Neuronal stem cell (in vitro differentiated cells): ENCODE data around the gene RUNX2.

Experiments used
- DNase-seq: peaks from one replicate; pipeline ENCODE4 v3.0.0-alpha.2; 2013; ENCODE audit warnings: low spot score
- H2AFZ ChIP-seq: one replicate; pipeline ENCODE4 v1.6.1; 2013; ENCODE audit warnings: mild to moderate bottlenecking, low read length, inconsistent platforms
- H2AK5ac ChIP-seq: 2 replicates; pipeline ENCODE4 v1.6.1; 2013; ENCODE audit warnings: low read depth, mild to moderate bottlenecking, inconsistent platforms, low read length, moderate library complexity, mixed read lengths
- H2BK120ac ChIP-seq: 2 replicates; pipeline ENCODE4 v1.6.1; 2013; ENCODE audit warnings: low read depth, mild to moderate bottlenecking, inconsistent platforms, low read length, moderate library complexity, mixed read lengths
- H2BK12ac ChIP-seq: one replicate; pipeline ENCODE4 v1.6.1; 2013; ENCODE audit warnings: low read length, inconsistent platforms
- H2BK15ac ChIP-seq: 2 replicates; pipeline ENCODE4 v1.6.1; 2013; ENCODE audit warnings: mild to moderate bottlenecking, low read length, inconsistent platforms, mixed read lengths
- H2BK5ac ChIP-seq: one replicate; pipeline ENCODE4 v1.6.1; 2013; ENCODE audit warnings: inconsistent platforms, mild to moderate bottlenecking, low read length, moderate library complexity
- H3K14ac ChIP-seq: one replicate; pipeline ENCODE4 v1.6.1; 2013; ENCODE audit warnings: low read length, inconsistent platforms
- H3K18ac ChIP-seq: 2 replicates; pipeline ENCODE4 v1.6.1; 2013; ENCODE audit warnings: low read length, inconsistent platforms
- H3K23ac ChIP-seq: 2 replicates; pipeline ENCODE4 v1.6.1; 2013; ENCODE audit warnings: low read depth, mild to moderate bottlenecking, mixed read lengths, low read length, inconsistent platforms; ENCODE audit not compliant: poor library complexity
- H3K27ac ChIP-seq: replicated peaks from 3 replicates; pipeline ENCODE4 v1.5.1; 2013; ENCODE audit warnings: low read length, inconsistent platforms
- H3K27me3 ChIP-seq, 3 experiments: 2 replicates each; pipeline ENCODE4 v1.6.1; 2013; ENCODE audit warnings: low read length in 3 of 3, mild to moderate bottlenecking in 2 of 3, inconsistent platforms in 1 of 3, low read depth in 1 of 3, mixed read lengths in 1 of 3, moderate library complexity in 1 of 3; ENCODE audit not compliant: control insufficient read depth in 3 of 3, insufficient read depth in 3 of 3
- H3K36me3 ChIP-seq, 2 donors: replicated peaks in 1 of 2; 2 replicates each; pipeline ENCODE4 v1.6.1; 2013; ENCODE audit warnings: low read length in 2 of 2; ENCODE audit not compliant: control insufficient read depth in 2 of 2, insufficient read depth in 2 of 2
- H3K4ac ChIP-seq: 2 replicates; pipeline ENCODE4 v1.6.1; 2013; ENCODE audit warnings: inconsistent platforms, mild to moderate bottlenecking, low read length, moderate library complexity
- H3K4me1 ChIP-seq, 2 donors: 1 replicate in 1 of 2; 2 replicates in 1 of 2; pipeline ENCODE4 v1.6.1; 2013; ENCODE audit warnings: low read length in 2 of 2, low read depth in 1 of 2; ENCODE audit not compliant: control insufficient read depth in 2 of 2, insufficient read depth in 1 of 2
- H3K4me2 ChIP-seq: one replicate; pipeline ENCODE4 v1.6.1; 2013; ENCODE audit warnings: mild to moderate bottlenecking, low read length, inconsistent platforms; ENCODE audit not compliant: insufficient read depth, poor library complexity, severe bottlenecking
- H3K4me3 ChIP-seq, 2 donors: 2 replicates each; pipeline ENCODE4 v1.5.1; 2013; ENCODE audit warnings: low read length in 2 of 2, mild to moderate bottlenecking in 2 of 2, inconsistent platforms in 1 of 2, moderate library complexity in 1 of 2
- H3K79me1 ChIP-seq: one replicate; pipeline ENCODE4 v1.6.1; 2013; ENCODE audit warnings: low read depth, mild to moderate bottlenecking, inconsistent platforms, low read length, moderate library complexity
- H3K9ac ChIP-seq: one replicate; pipeline ENCODE4 v1.6.1; 2013; ENCODE audit warnings: mild to moderate bottlenecking, low read depth, low read length, inconsistent platforms; ENCODE audit not compliant: poor library complexity
- H3K9me3 ChIP-seq, 2 donors: replicated peaks in 1 of 2; 2 replicates each; pipeline versions ENCODE3 to v1.6.1; 2013; ENCODE audit warnings: low read length in 2 of 2, mild to moderate bottlenecking in 2 of 2, inconsistent platforms in 1 of 2, low read depth in 1 of 2, mixed read lengths in 1 of 2, moderate library complexity in 1 of 2; ENCODE audit not compliant: control insufficient read depth in 2 of 2, insufficient read depth in 1 of 2
- H4K8ac ChIP-seq: one replicate; pipeline ENCODE4 v1.6.1; 2013; ENCODE audit warnings: low read depth, mild to moderate bottlenecking, inconsistent platforms, low read length, moderate library complexity
- H4K91ac ChIP-seq: one replicate; pipeline ENCODE4 v1.6.1; 2013; ENCODE audit warnings: low read length, low read depth, mild to moderate bottlenecking, inconsistent platforms; ENCODE audit not compliant: poor library complexity
- WGBS, 2 donors: extraction: QIAGEN DNeasy Blood & Tissue Kit; methylation state at CpG; one replicate each; pipeline ENCODE4 v1.1.7; 2013; ENCODE audit warnings: missing lambda C conversion rate in 2 of 2, mixed read lengths in 1 of 2; ENCODE audit not compliant: insufficient read length in 2 of 2, insufficient replicate concordance in 1 of 2; ENCODE audit errors: extremely low coverage in 2 of 2; 5-methylcytosine and 5-hydroxymethylcytosine counted together

The RUNX2 gene

GRCh38 chr6:45310118-45310788 is 17.9 kb upstream of the RUNX2 start:
- Histone ChIP-seq H3K18ac (no peak overlapping the region), H2BK120ac (no peak overlapping the region), H3K4me3 (no peak overlapping the region), H2BK15ac (no peak overlapping the region), H3K27ac (no peak overlapping the region), H3K27me3 (no peaks in the 10 kb centered on the region), H3K9ac (no peak overlapping the region), H3K9me3 (peaks cover 7 to 43% of the 10 kb centered on the region in 2 donors), H3K4me2 (no peak overlapping the region), H3K4me1 (no peaks in the 10 kb centered on the region), H3K4ac (no peak overlapping the region), H2AK5ac (no peak overlapping the region), H4K91ac (no peak overlapping the region), H3K79me1 (no peaks in the 10 kb centered on the region), H3K36me3 (no peaks in the 10 kb centered on the region), H2AFZ (no peak overlapping the region), H3K14ac (no peak overlapping the region), H4K8ac (no peak overlapping the region), H2BK5ac (no peak overlapping the region), H2BK12ac (no peak overlapping the region), H3K23ac (no peak overlapping the region)
- DNase-seq = no peak
- no CpG with 5 or more reads among the region's 7 CpGs for WGBS, 2 donors

DNA sequence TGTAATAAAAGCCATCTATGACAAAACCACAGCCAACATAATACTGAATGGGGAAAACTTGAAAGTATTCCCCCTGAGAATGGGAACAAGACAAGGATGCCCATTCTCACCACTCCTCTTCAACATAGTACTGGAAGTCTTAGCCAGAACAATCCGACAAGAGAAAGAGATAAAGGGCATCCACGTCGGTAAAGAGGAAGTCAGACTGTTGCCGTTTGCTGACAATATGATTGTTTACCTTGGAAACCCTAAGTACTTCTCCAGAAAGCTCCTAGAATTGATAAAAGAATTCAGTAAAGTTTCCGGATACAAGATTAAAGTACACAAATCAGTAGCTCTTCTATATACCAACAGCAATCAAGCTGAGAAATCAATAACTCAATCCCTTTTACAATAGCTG is 14.0 kb upstream of the RUNX2 start:
- no peaks in the 10 kb centered on the region for H3K79me1 ChIP-seq
- no peak overlapping the region for H3K23ac ChIP-seq
- H2BK12ac ChIP-seq = no peak overlapping the region
- no peak overlapping the region for H2AFZ ChIP-seq
- H2BK5ac ChIP-seq = no peak overlapping the region
- no peak overlapping the region for H3K18ac ChIP-seq
- no peak overlapping the region for H3K27ac ChIP-seq
- H3K14ac ChIP-seq = no peak overlapping the region
- no peaks in the 10 kb centered on the region for H3K27me3 ChIP-seq
- no peak overlapping the region for H3K4ac ChIP-seq
- no peak overlapping the region for H4K91ac ChIP-seq
- no peak overlapping the region for H4K8ac ChIP-seq
- H2BK15ac ChIP-seq = no peak overlapping the region
- H3K4me2 ChIP-seq = no peak overlapping the region
- peaks cover 3 to 36% of the 10 kb centered on the region in 2 donors for H3K9me3 ChIP-seq
- H3K9ac ChIP-seq = no peak overlapping the region
- H2AK5ac ChIP-seq = no peak overlapping the region
- H3K36me3 ChIP-seq = peaks cover 0 to 2% of the 10 kb centered on the region in 2 donors
- no peak for DNase-seq
- WGBS, 2 donors = no CpG with 5 or more reads among the region's 5 CpGs
- H2BK120ac ChIP-seq = no peak overlapping the region
- H3K4me1 ChIP-seq = no peaks in the 10 kb centered on the region
- no peak overlapping the region for H3K4me3 ChIP-seq

DNA sequence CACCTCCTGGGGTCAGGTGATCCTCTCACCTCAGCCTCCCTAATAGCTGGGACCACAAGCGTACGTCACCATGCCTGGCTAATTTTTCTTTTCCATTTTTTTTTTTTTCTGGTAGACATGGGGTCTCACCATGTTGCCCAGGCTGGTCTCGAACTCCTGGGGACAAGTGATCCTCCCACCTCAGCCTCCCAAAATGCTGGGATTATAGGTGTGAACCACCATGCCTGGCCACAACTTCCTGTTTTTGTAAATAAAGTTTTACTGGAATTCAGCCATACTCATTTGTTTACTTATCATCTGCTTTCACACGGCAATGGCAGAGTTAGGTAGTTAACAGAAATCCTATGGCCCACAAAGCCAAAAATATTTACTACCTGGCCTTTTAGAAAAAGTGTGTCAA is 7.8 kb upstream of the RUNX2 start:
- Histone ChIP-seq H2BK15ac (no peak overlapping the region), H3K4me1 (no peaks in the 10 kb centered on the region), H2AFZ (no peak overlapping the region), H2BK5ac (no peak overlapping the region), H4K91ac (no peak overlapping the region), H3K4ac (no peak overlapping the region), H2BK12ac (no peak overlapping the region), H3K4me2 (no peak overlapping the region), H3K27ac (no peak overlapping the region), H4K8ac (no peak overlapping the region), H2BK120ac (no peak overlapping the region), H3K23ac (no peak overlapping the region), H3K27me3 (no peaks in the 10 kb centered on the region), H3K9me3 (peaks cover 0 to 14% of the 10 kb centered on the region in 2 donors), H3K79me1 (no peaks in the 10 kb centered on the region), H2AK5ac (no peak overlapping the region), H3K36me3 (peaks cover 0 to 2% of the 10 kb centered on the region in 2 donors), H3K4me3 (no peak overlapping the region), H3K14ac (no peak overlapping the region), H3K9ac (no peak overlapping the region), H3K18ac (no peak overlapping the region)
- no peak for DNase-seq
- no CpG with 5 or more reads among the region's 4 CpGs for WGBS, 2 donors

GRCh38 chr6:45323656-45324224 is 4.4 kb upstream of the RUNX2 start:
- H3K4ac ChIP-seq = no peak overlapping the region
- no peak overlapping the region for H2BK5ac ChIP-seq
- H3K9ac ChIP-seq = no peak overlapping the region
- DNase-seq = no peak
- H3K36me3 ChIP-seq = no peaks in the 10 kb centered on the region
- H2BK12ac ChIP-seq = no peak overlapping the region
- no peak overlapping the region for H2AK5ac ChIP-seq
- H3K23ac ChIP-seq = no peak overlapping the region
- no peak overlapping the region for H2BK120ac ChIP-seq
- H2BK15ac ChIP-seq = no peak overlapping the region
- H3K18ac ChIP-seq = no peak overlapping the region
- WGBS, 2 donors = no CpG with 5 or more reads among the region's 3 CpGs
- H3K4me3 ChIP-seq = no peak overlapping the region
- H3K79me1 ChIP-seq = no peaks in the 10 kb centered on the region
- H4K8ac ChIP-seq = no peak overlapping the region
- H3K4me1 ChIP-seq = peaks cover 5 to 10% of the 10 kb centered on the region in 2 donors
- H4K91ac ChIP-seq = no peak overlapping the region
- H3K9me3 ChIP-seq = no peaks in the 10 kb centered on the region
- H2AFZ ChIP-seq = no peak overlapping the region
- no peaks in the 10 kb centered on the region for H3K27me3 ChIP-seq
- no peak overlapping the region for H3K4me2 ChIP-seq
- H3K14ac ChIP-seq = no peak overlapping the region
- no peak overlapping the region for H3K27ac ChIP-seq
